ENCODE results near the gene ZBTB7A. TPM values are rescaled to one million over a fixed set of nuclear protein-coding genes. Genes with fewer than 3 reads are reported as not detected.

ZBTB7A gene
- total RNA-seq, 1 donor from 2014 or later, result 14.5 TPM

GRCh38 chr19:4033028-4033956, 33.4 kb downstream of the ZBTB7A start:
- Mint-ChIP-seq H3K4me1 (ENCODE audit: unreplicated experiment) (no peaks in the 10 kb centered on the region), H3K4me3 (ENCODE audit: unreplicated experiment) (no peak overlapping the region), H3K36me3 (ENCODE audit: low read depth, unreplicated experiment) (no peaks in the 10 kb centered on the region), H3K9me3 (ENCODE audit: unreplicated experiment) (no peaks in the 10 kb centered on the region), H3K27me3 (ENCODE audit: unreplicated experiment) (peaks cover 8% of the 10 kb centered on the region), H3K27ac (ENCODE audit: unreplicated experiment) (no peak overlapping the region)
- TF ChIP-seq CTCF (IDR thresholded peaks at IDR 0.05; ENCODE audit: unreplicated experiment), result no peak
- no peak for DNase-seq (ENCODE audit: low spot score)

DNA sequence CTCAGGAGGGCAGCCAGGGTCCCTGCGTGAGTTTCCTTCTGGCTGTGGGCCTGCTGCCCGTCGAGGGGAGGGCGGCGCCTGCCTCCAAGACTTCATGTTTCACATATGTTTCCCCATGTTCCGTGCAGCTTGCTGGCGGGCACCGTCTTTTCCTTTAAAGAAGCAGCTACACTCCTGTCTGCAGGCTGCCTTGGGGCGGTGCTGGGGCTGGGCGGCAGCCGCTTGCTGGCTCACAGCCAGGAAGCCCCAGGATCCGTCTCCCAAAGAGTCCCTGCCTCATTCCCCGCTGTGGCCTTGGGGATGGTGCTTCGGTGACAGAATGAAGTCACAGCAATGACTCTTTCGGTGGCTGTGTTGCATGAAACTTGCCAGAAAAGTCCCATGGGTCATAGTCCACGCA, 34.3 kb downstream of the ZBTB7A start:
- H3K9me3 Mint-ChIP-seq (ENCODE audit: unreplicated experiment), result no peaks in the 10 kb centered on the region
- no peak overlapping the region for H3K27ac Mint-ChIP-seq (ENCODE audit: unreplicated experiment)
- H3K27me3 Mint-ChIP-seq (ENCODE audit: unreplicated experiment), result peaks cover 8% of the 10 kb centered on the region
- no peak for TF ChIP-seq CTCF (IDR thresholded peaks at IDR 0.05; ENCODE audit: unreplicated experiment)
- H3K36me3 Mint-ChIP-seq (ENCODE audit: low read depth, unreplicated experiment), result no peaks in the 10 kb centered on the region
- H3K4me3 Mint-ChIP-seq (ENCODE audit: unreplicated experiment), result no peak overlapping the region
- no peak for DNase-seq (ENCODE audit: low spot score)
- no peaks in the 10 kb centered on the region for H3K4me1 Mint-ChIP-seq (ENCODE audit: unreplicated experiment)

DNA sequence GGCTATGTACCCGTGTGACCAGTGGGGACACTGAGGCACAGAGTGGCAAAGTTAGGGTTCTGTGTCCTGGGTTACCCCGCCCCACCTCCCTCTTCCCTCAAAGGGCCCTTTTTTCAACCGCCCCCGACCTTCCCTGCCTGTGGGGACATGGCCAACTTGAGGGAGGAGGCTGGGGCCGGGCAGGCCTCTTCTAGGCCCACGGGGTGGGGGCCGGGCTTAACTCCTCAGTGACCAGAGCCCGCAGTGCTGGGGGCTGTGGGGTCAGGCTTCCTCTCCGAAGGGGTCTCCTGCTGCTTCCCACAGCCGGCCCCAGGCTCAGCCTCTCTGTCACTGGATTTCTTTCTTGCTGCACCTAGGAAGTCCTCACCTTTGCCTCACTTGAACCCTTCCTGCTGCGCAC, 35.3 kb downstream of the ZBTB7A start:
- Mint-ChIP-seq H3K27me3 (ENCODE audit: unreplicated experiment) (peaks cover 8% of the 10 kb centered on the region), H3K27ac (ENCODE audit: unreplicated experiment) (no peak overlapping the region), H3K4me3 (ENCODE audit: unreplicated experiment) (no peak overlapping the region), H3K36me3 (ENCODE audit: low read depth, unreplicated experiment) (peaks cover 4% of the 10 kb centered on the region), H3K9me3 (ENCODE audit: unreplicated experiment) (no peaks in the 10 kb centered on the region), H3K4me1 (ENCODE audit: unreplicated experiment) (no peaks in the 10 kb centered on the region)
- no peak for DNase-seq (ENCODE audit: low spot score)
- TF ChIP-seq CTCF (IDR thresholded peaks at IDR 0.05; ENCODE audit: unreplicated experiment), result no peak

DNA sequence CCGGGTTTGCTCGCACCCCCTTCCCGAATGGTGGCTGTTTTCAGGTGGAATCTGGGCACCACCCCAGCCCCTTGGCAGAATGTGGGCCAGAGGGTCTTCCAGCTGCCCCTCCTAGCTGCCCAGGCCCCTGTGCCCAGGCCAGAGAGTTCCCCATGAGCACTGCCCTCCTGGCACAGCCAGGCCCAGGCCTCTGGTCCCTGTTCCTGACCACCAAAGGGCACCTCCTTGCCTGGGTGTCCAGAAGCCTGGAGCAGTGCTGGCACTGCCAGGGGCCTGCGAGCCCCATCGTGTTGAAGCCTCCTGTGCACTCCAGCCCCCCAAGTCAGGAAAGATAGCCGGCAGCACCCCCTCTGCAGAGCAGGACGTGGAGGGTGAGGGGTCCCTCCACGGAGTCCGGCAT, 35.7 kb downstream of the ZBTB7A start:
- peaks cover 4% of the 10 kb centered on the region for H3K36me3 Mint-ChIP-seq (ENCODE audit: low read depth, unreplicated experiment)
- no peak for TF ChIP-seq CTCF (IDR thresholded peaks at IDR 0.05; ENCODE audit: unreplicated experiment)
- no peak for DNase-seq (ENCODE audit: low spot score)
- H3K27ac Mint-ChIP-seq (ENCODE audit: unreplicated experiment), result no peak overlapping the region
- H3K4me1 Mint-ChIP-seq (ENCODE audit: unreplicated experiment), result no peaks in the 10 kb centered on the region
- no peaks in the 10 kb centered on the region for H3K9me3 Mint-ChIP-seq (ENCODE audit: unreplicated experiment)
- no peak overlapping the region for H3K4me3 Mint-ChIP-seq (ENCODE audit: unreplicated experiment)
- H3K27me3 Mint-ChIP-seq (ENCODE audit: unreplicated experiment), result peaks cover 8% of the 10 kb centered on the region

DNA sequence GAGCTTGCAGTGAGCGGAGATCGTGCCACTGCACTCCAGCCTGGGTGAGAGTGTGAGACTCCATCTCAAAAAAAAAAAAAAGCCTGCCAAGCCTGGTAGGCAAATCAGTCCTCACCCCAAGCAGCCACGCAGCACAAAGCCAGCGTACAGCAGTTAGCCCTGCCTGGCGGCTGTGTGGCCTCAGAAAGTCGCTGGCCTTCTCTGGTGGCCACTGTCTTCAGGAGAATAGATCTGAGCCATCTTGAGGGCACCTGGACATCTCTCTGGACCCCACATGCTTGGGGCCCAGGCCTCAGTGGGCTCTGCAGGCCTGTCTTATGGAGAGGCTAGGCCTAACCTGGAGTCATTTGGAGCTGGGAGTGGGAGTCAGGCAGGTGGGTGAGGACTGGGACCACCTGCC, 36.1 kb downstream of the ZBTB7A start:
- H3K36me3 Mint-ChIP-seq (ENCODE audit: low read depth, unreplicated experiment), result peaks cover 4% of the 10 kb centered on the region
- no peak for TF ChIP-seq CTCF (IDR thresholded peaks at IDR 0.05; ENCODE audit: unreplicated experiment)
- no peak for DNase-seq (ENCODE audit: low spot score)
- H3K27ac Mint-ChIP-seq (ENCODE audit: unreplicated experiment), result no peak overlapping the region
- no peak overlapping the region for H3K4me3 Mint-ChIP-seq (ENCODE audit: unreplicated experiment)
- peaks cover 8% of the 10 kb centered on the region for H3K27me3 Mint-ChIP-seq (ENCODE audit: unreplicated experiment)
- no peaks in the 10 kb centered on the region for H3K4me1 Mint-ChIP-seq (ENCODE audit: unreplicated experiment)
- no peaks in the 10 kb centered on the region for H3K9me3 Mint-ChIP-seq (ENCODE audit: unreplicated experiment)
